Natural killer cell (primary cell): ENCODE measurements around the gene MED20. TPM values are rescaled to one million over a fixed set of nuclear protein-coding genes. Genes with fewer than 3 reads are reported as not detected.

Experiments used
- ATAC-seq, 3 donors: fragments of 150-1000 bp in 2 of 3; fragments of 200-7000 bp in 1 of 3; cut with Tn5 transposase; 1 replicate in 1 of 3; 2 replicates in 2 of 3; pipeline ENCODE4 v1.10.0; 2021; ENCODE audit warnings: mild to moderate bottlenecking in 2 of 3, moderate library complexity in 2 of 3
- DNase-seq, 2 donors: peaks; one replicate each; pipeline versions ENCODE4 v3.0.0 to v3.0.0-alpha.2; 2013 to 2021; ENCODE audit warnings: mixed read lengths in 1 of 2
- H3K27ac ChIP-seq: one replicate; pipeline ENCODE4 v1.5.1; 2013; ENCODE audit warnings: mild to moderate bottlenecking, low read length
- H3K27me3 ChIP-seq: one replicate; pipeline ENCODE4 v1.6.1; 2013; ENCODE audit warnings: low read length; ENCODE audit not compliant: control insufficient read depth, insufficient read depth
- H3K36me3 ChIP-seq: one replicate; pipeline ENCODE4 v1.6.1; 2013; ENCODE audit warnings: low read length; ENCODE audit not compliant: control insufficient read depth, insufficient read depth
- H3K4me1 ChIP-seq: one replicate; pipeline ENCODE4 v1.6.1; 2013; ENCODE audit warnings: low read length; ENCODE audit not compliant: control insufficient read depth, insufficient read depth
- H3K4me3 ChIP-seq: one replicate; pipeline ENCODE4 v1.5.1; 2013; ENCODE audit warnings: low read length
- H3K9me3 ChIP-seq: one replicate; pipeline ENCODE4 v1.6.1; 2013; ENCODE audit warnings: low read length; ENCODE audit not compliant: control insufficient read depth, insufficient read depth
- H3K27ac Mint-ChIP-seq, 2 donors: one replicate each; pipeline ENCODE4 v1.8.0; 2022; ENCODE audit warnings: mild to moderate bottlenecking in 2 of 2, mixed read lengths in 2 of 2, moderate library complexity in 1 of 2
- H3K27me3 Mint-ChIP-seq, 2 donors: one replicate each; pipeline ENCODE4 v1.8.0; 2022; ENCODE audit warnings: low read depth in 2 of 2, mixed read lengths in 2 of 2
- H3K36me3 Mint-ChIP-seq: one replicate; pipeline ENCODE4 v1.8.0; 2022; ENCODE audit warnings: mixed read lengths
- H3K4me1 Mint-ChIP-seq, 2 donors: one replicate each; pipeline ENCODE4 v1.8.0; 2022; ENCODE audit warnings: mixed read lengths in 2 of 2
- H3K4me3 Mint-ChIP-seq: one replicate; pipeline ENCODE4 v1.8.0; 2022; ENCODE audit warnings: mild to moderate bottlenecking, moderate library complexity, mixed read lengths
- H3K9me3 Mint-ChIP-seq, 2 donors: one replicate each; pipeline ENCODE4 v1.8.0; 2022; ENCODE audit warnings: mixed read lengths in 2 of 2
- WGBS: methylation state at CpG from one replicate; pipeline ENCODE4 v1.1.7; 2013; ENCODE audit warnings: missing lambda C conversion rate; ENCODE audit not compliant: insufficient coverage; 5-methylcytosine and 5-hydroxymethylcytosine counted together
- intact Hi-C: fragments of 100-400 bp; cut with micrococcal nuclease; formaldehyde crosslinking; loops from one replicate; pipeline ENCODE4 v1.14.2; 2022
- total RNA-seq, 4 donors: library from RNA; stranded (reverse); fragments of 120-200 nt in 1 of 4; gene quantifications; one replicate each; pipeline versions ENCODE4 v1.2.3 to v1.2.4, GENCODE V29; 2013 to 2022
- TF ChIP-seq, protein P1 (sequence below): fragments of 200-600 bp; IDR thresholded peaks from one replicate; pipeline ENCODE4 v1.8.0; 2022; ENCODE audit warnings: antibody characterized with exemption

Gene MED20
- total RNA-seq, 3 donors from 2014 or later (not counting 1 experiment from before 2014, with no cell fraction given), result 6.4 to 15.2 (median 15.0) TPM

DNA sequence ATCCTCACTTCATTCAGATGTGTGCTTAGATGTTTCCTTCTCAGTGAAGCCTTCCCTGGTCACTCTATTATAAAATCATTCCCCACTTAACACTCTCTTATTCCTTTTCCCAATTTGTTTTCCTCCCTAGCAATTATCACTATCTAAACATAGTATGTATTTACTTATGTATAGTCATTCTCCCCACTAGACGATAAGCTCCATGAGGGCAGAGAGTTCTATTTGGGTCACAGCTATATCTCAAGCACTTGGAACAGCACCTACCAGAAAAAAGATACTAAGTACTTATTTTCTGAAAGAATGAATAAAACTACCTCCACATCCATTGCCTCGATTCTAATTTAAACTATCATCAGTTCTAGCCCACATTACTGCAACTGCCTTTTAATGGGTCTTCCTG lies 62.2 kb downstream of the MED20 start:
- intact Hi-C loops, result no loop called here
- Histone ChIP-seq H3K4me3 (no peak overlapping the region), H3K27me3 (no peaks in the 10 kb centered on the region), H3K36me3 (no peaks in the 10 kb centered on the region), H3K9me3 (no peaks in the 10 kb centered on the region), H3K4me1 (no peaks in the 10 kb centered on the region), H3K27ac (no peak overlapping the region)
- DNase-seq (no peak), ATAC-seq (no peak)
- H3K9me3 Mint-ChIP-seq, result no peaks in the 10 kb centered on the region
- H3K4me1 Mint-ChIP-seq, result no peaks in the 10 kb centered on the region
- TF ChIP-seq, protein P1, sequence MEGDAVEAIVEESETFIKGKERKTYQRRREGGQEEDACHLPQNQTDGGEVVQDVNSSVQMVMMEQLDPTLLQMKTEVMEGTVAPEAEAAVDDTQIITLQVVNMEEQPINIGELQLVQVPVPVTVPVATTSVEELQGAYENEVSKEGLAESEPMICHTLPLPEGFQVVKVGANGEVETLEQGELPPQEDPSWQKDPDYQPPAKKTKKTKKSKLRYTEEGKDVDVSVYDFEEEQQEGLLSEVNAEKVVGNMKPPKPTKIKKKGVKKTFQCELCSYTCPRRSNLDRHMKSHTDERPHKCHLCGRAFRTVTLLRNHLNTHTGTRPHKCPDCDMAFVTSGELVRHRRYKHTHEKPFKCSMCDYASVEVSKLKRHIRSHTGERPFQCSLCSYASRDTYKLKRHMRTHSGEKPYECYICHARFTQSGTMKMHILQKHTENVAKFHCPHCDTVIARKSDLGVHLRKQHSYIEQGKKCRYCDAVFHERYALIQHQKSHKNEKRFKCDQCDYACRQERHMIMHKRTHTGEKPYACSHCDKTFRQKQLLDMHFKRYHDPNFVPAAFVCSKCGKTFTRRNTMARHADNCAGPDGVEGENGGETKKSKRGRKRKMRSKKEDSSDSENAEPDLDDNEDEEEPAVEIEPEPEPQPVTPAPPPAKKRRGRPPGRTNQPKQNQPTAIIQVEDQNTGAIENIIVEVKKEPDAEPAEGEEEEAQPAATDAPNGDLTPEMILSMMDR, result no peak
- H3K4me3 Mint-ChIP-seq, result no peak overlapping the region
- no peak overlapping the region for H3K27ac Mint-ChIP-seq
- H3K36me3 Mint-ChIP-seq, result no peaks in the 10 kb centered on the region
- 86% methylated on average over 1 of the region's 2 CpGs for WGBS
- H3K27me3 Mint-ChIP-seq, result no peaks in the 10 kb centered on the region

Other genes starting within 250 kb of the MED20 start
- gene TFEB, start 185.5 kb downstream of the MED20 start, total RNA-seq, result 10 to 100 TPM; 56.0 to 66.7 (median 66.2) TPM
- gene PGC, start 173.7 kb downstream of the MED20 start, total RNA-seq, result not detected
- gene FRS3, start 141.2 kb downstream of the MED20 start, total RNA-seq, result 1 to 10 TPM; 4.5 to 5.7 (median 5.4) TPM
- gene PRICKLE4, start 140.4 kb downstream of the MED20 start, total RNA-seq, result not detected
- gene TOMM6, start 133.4 kb downstream of the MED20 start, total RNA-seq, result 100 to 1,000 TPM in 1 of 3 donors, 10 to 100 TPM in 2; 95.0 to 109 (median 96.6) TPM
- 10 to 100 TPM in 2 of 3 donors, 1 to 10 TPM in 1; 6.4 to 15.1 (median 11.5) TPM for gene USP49, start 25.8 kb downstream of the MED20 start, total RNA-seq
- gene BYSL, start 360 bp upstream of the MED20 start, total RNA-seq, result 10 to 100 TPM in 1 of 3 donors, 1 to 10 TPM in 2; 5.4 to 11.6 (median 5.7) TPM
- gene CCND3, start 20.7 kb upstream of the MED20 start, total RNA-seq, result 100 to 1,000 TPM; 409 to 438 (median 438) TPM
- 10 to 100 TPM; 38.4 to 54.2 (median 47.5) TPM for gene TAF8, start 129.4 kb upstream of the MED20 start, total RNA-seq
- gene C6orf132, start 221.5 kb upstream of the MED20 start, total RNA-seq, result under 1 TPM; 0.05 to 0.15 (median 0.14) TPM